B cell (primary cell): Measurements from ENCODE around the gene BTRC. TPM values are rescaled to one million over a fixed set of nuclear protein-coding genes. Genes with fewer than 3 reads are reported as not detected.
A peak's percentile ranks its signal among the peaks of the same experiment; 100 is the strongest.

Experiments used
- ATAC-seq: fragments of 200-7000 bp; cut with Tn5 transposase; one replicate; pipeline ENCODE4 v1.10.0; 2021; ENCODE audit warnings: low read depth, mild to moderate bottlenecking, moderate number of reproducible peaks, moderate library complexity
- CTCF ChIA-PET: fragments of 350-600 bp; sonication (Branson Sonifier 250); formaldehyde crosslinking; loops from one replicate; lab custom pipeline; 2021; ENCODE audit warnings: antibody characterized with exemption, inconsistent platforms; lab: Charles Lee
- POLR2A ChIA-PET: fragments of 350-600 bp; sonication (Branson Sonifier 250); formaldehyde crosslinking; loops from one replicate; lab custom pipeline; 2021; ENCODE audit warnings: antibody characterized with exemption; lab: Charles Lee
- DNase-seq: peaks from one replicate; pipeline ENCODE4 v3.0.0; 2013
- H2AFZ ChIP-seq: 2 replicates; pipeline ENCODE4 v1.6.1; 2012; ENCODE audit warnings: mild to moderate bottlenecking, low read depth, low read length; ENCODE audit not compliant: insufficient read depth, poor library complexity, severe bottlenecking
- H3K27ac ChIP-seq, 2 donors: 1 replicate in 1 of 2; 2 replicates in 1 of 2; pipeline ENCODE4 v1.5.1; 2012 to 2013; ENCODE audit warnings: low read length in 2 of 2, mild to moderate bottlenecking in 2 of 2, moderate library complexity in 1 of 2
- H3K27me3 ChIP-seq, 4 experiments: fragments of 200-600 bp in 1 of 4; sonication (generic) in 1 of 4; replicated peaks in 1 of 4; 1 replicate in 2 of 4; 2 replicates in 2 of 4; pipeline versions ENCODE4 v1.6.1 to v1.7.0; 2013 to 2016; ENCODE audit warnings: low read length in 3 of 4, mild to moderate bottlenecking in 2 of 4, mixed read lengths in 1 of 4, moderate library complexity in 1 of 4; ENCODE audit not compliant: insufficient read depth in 4 of 4, control insufficient read depth in 3 of 4; ENCODE audit errors: control extremely low read depth in 1 of 4
- H3K36me3 ChIP-seq, 2 experiments: replicated peaks in 1 of 2; 1 replicate in 1 of 2; 2 replicates in 1 of 2; pipeline versions ENCODE4 v1.6.1 to v1.7.1; 2013; ENCODE audit warnings: low read length in 1 of 2; ENCODE audit not compliant: insufficient read depth in 2 of 2, control insufficient read depth in 1 of 2; ENCODE audit errors: control extremely low read depth in 1 of 2, extremely low read depth in 1 of 2
- H3K4me1 ChIP-seq, 2 donors: fragments of 200-600 bp in 1 of 2; sonication (generic) in 1 of 2; 1 replicate in 1 of 2; 2 replicates in 1 of 2; pipeline versions ENCODE4 v1.5.1 to v1.6.1; 2013 to 2017; ENCODE audit warnings: low read length in 2 of 2; ENCODE audit not compliant: control insufficient read depth in 2 of 2, insufficient read depth in 2 of 2
- H3K4me2 ChIP-seq: replicated peaks from 2 replicates; pipeline ENCODE3; 2012; ENCODE audit warnings: mild to moderate bottlenecking, low read depth, low read length; ENCODE audit not compliant: poor library complexity, severe bottlenecking
- H3K4me3 ChIP-seq, 5 experiments: fragments of 200-600 bp in 1 of 5; sonication (generic) in 1 of 5; 1 replicate in 3 of 5; 2 replicates in 2 of 5; pipeline versions ENCODE4 v1.5.1 to v1.7.0; 2011 to 2016; ENCODE audit warnings: low read length in 4 of 5, mild to moderate bottlenecking in 4 of 5, low read depth in 2 of 5, control low read depth in 1 of 5, moderate library complexity in 1 of 5; ENCODE audit not compliant: insufficient read depth in 1 of 5; ENCODE audit errors: control extremely low read depth in 1 of 5, extremely low read depth in 1 of 5
- H3K79me2 ChIP-seq: fragments of 200-600 bp; sonication (generic); one replicate; pipeline ENCODE4 v1.6.0; 2016; ENCODE audit warnings: low read length; ENCODE audit not compliant: control insufficient read depth, insufficient read depth
- H3K9ac ChIP-seq: fragments of 200-600 bp; sonication (generic); 2 replicates; pipeline ENCODE4 v1.6.1; 2017; ENCODE audit warnings: mild to moderate bottlenecking, low read length, moderate library complexity
- H3K9me3 ChIP-seq, 3 donors: one replicate each; pipeline versions ENCODE4 v1.6.1 to v1.7.1; 2013; ENCODE audit warnings: low read length in 2 of 3; ENCODE audit not compliant: control insufficient read depth in 2 of 3, insufficient read depth in 1 of 3; ENCODE audit errors: control extremely low read depth in 1 of 3
- H4K20me1 ChIP-seq: 2 replicates; pipeline ENCODE4 v1.6.0; 2012; ENCODE audit warnings: mild to moderate bottlenecking, low read length; ENCODE audit not compliant: insufficient read depth, control insufficient read depth, poor library complexity, severe bottlenecking
- H3K27ac Mint-ChIP-seq: one replicate; pipeline ENCODE4 v1.8.0; 2021; ENCODE audit warnings: mixed read lengths
- H3K27me3 Mint-ChIP-seq: one replicate; pipeline ENCODE4 v1.8.0; 2021; ENCODE audit warnings: mixed read lengths
- H3K4me1 Mint-ChIP-seq: one replicate; pipeline ENCODE4 v1.8.0; 2021; ENCODE audit warnings: mixed read lengths
- H3K4me3 Mint-ChIP-seq: one replicate; pipeline ENCODE4 v1.8.0; 2021; ENCODE audit warnings: mixed read lengths
- H3K9me3 Mint-ChIP-seq: one replicate; pipeline ENCODE4 v1.8.0; 2022; ENCODE audit warnings: mixed read lengths; ENCODE audit not compliant: insufficient read depth
- CTCF ChIP-seq: fragments of 200-600 bp; IDR thresholded peaks from one replicate; pipeline ENCODE4 v1.8.0; 2022; ENCODE audit warnings: antibody characterized with exemption, mild to moderate bottlenecking
- EZH2 ChIP-seq: IDR thresholded peaks from 2 replicates; pipeline ENCODE4 v1.6.1; 2012; ENCODE audit warnings: borderline replicate concordance, low read depth, mild to moderate bottlenecking, moderate library complexity, low read length; ENCODE audit not compliant: insufficient read depth, poor library complexity, severe bottlenecking
- WGBS: methylation state at CpG from one replicate; pipeline ENCODE4 v1.1.5; 2013; ENCODE audit warnings: missing lambda C conversion rate; ENCODE audit not compliant: insufficient coverage; 5-methylcytosine and 5-hydroxymethylcytosine counted together
- intact Hi-C: fragments of 100-400 bp; cut with micrococcal nuclease; formaldehyde crosslinking; loops from one replicate; pipeline ENCODE4 v1.10.0; 2022
- polyA plus RNA-seq: library from polyadenylated mRNA; depleted of rRNA; stranded (reverse); fragments of >200 nt; gene quantifications from 2 replicates; pipeline ENCODE4 v1.2.3, GENCODE V29; 2012
- total RNA-seq, 2 donors: library from RNA; stranded (reverse); fragments of 120-200 nt in 1 of 2; gene quantifications; 1 replicate in 1 of 2; 2 replicates in 1 of 2; pipeline versions ENCODE4 v1.2.3 to v1.2.4, GENCODE V29; 2013 to 2022

BTRC gene
- total and polyA plus RNA-seq, 2 donors (not counting 1 experiment from before 2014, with no cell fraction given) = 4.3 to 21.9 TPM

DNA sequence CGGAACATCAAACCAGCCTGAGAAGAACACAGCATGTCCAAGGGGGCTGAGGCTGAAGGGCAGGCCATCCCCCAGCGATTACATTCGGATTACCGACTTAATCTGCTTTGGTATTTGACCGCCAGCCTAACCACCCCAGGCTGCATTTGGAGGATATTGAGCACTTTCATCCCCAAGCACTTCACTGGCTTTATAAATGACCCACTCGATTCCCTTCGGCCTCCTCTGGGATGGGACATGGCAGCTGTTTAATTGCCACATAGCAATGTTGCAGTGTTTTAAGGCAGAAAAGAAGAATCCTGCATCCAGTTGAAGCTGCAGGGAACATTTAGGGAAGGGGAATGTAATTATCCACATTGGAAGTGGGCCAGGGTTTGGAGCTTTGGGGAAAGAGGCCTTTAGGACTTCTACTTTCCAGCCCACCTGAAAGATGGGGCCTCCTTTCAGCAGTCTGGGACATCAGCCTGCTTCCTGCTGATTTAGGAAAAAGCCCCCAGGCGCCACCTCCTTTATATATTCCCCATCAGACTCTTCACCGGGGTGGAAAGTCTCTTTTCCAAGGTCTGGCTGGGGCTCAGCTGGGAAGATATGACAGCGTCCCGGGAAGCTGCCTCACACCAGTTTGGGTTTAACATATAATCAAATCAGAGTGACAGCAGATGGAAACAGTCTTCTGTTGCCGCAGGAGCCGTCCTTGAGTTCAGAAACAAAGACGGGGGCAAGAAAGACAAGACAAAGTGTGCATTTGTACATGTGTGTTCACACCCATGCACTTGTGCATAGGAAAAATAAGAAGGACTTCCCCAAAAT, 243.3 kb downstream of the BTRC start:
- Histone ChIP-seq H3K4me1 (no peaks in the 10 kb centered on the region), H2AFZ (no peak overlapping the region), H3K27me3 (no peaks in the 10 kb centered on the region), H3K4me3 (no peak overlapping the region), H3K27ac (no peak overlapping the region), H3K36me3 (no peaks in the 10 kb centered on the region), H4K20me1 (no peaks in the 10 kb centered on the region), H3K9me3 (no peaks in the 10 kb centered on the region), H3K9ac (no peak overlapping the region), H3K4me2 (no peak overlapping the region), H3K79me2 (no peaks in the 10 kb centered on the region)
- intact Hi-C loops = no loop called here
- no peaks in the 10 kb centered on the region for H3K4me1 Mint-ChIP-seq
- ChIA-PET CTCF (interaction anchor here (0.6 kb wide), 1 partner anchor 303 kb away, joined by 3 read pairs; no protein-coding TSS in a partner anchor), POLR2A (no interaction called here)
- DNase-seq (no peak), ATAC-seq (no peak)
- 98% methylated on average over 9 of the region's 14 CpGs for WGBS
- H3K27me3 Mint-ChIP-seq = no peaks in the 10 kb centered on the region
- H3K27ac Mint-ChIP-seq = peak overlapping the region; percentile 17
- H3K4me3 Mint-ChIP-seq = no peak overlapping the region
- TF ChIP-seq EZH2 (no peak), CTCF (no peak)
- H3K9me3 Mint-ChIP-seq = no peaks in the 10 kb centered on the region

DNA sequence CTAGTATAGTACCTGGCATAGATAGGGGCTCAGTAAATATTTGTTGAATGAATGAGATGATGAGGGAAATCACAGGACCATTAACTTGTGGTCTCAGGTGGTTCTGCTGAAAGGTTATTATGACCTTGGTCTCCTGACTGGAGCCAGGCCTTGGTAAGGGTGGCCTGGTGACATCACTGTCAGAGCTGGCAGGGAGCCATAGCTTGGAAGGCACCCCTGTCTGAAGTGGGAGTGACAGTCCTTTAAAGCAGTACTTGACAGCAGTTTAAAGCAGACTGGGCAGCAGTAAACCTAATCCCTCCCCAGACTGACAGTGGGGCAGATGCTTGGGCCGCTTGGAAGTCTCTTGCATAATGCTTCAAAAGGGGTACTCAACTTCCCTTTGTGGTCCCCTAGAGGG, 247.6 kb downstream of the BTRC start:
- peaks cover 0 to 3% (median 0%) of the 10 kb centered on the region in 3 donors for H3K9me3 ChIP-seq
- H4K20me1 ChIP-seq = no peaks in the 10 kb centered on the region
- H3K4me2 ChIP-seq = no peak overlapping the region
- no peaks in the 10 kb centered on the region for H3K27me3 Mint-ChIP-seq
- 100% methylated on average over 1 of the region's 1 CpG for WGBS
- DNase-seq (no peak), ATAC-seq (no peak)
- POLR2A ChIA-PET = no interaction called here
- TF ChIP-seq EZH2 = no peak
- no peak for TF ChIP-seq CTCF
- CTCF ChIA-PET = interaction anchor here (0.6 to 3.5 kb wide), 3 partner anchors 180 to 1117 kb away, joined by 3 to 28 read pairs (median 4); no protein-coding TSS in a partner anchor
- no peaks in the 10 kb centered on the region for H3K9me3 Mint-ChIP-seq
- H3K4me3 ChIP-seq = no peak overlapping the region
- H3K79me2 ChIP-seq = no peaks in the 10 kb centered on the region
- H3K9ac ChIP-seq = no peak overlapping the region
- H3K27ac Mint-ChIP-seq = no peak overlapping the region
- H3K27me3 ChIP-seq = no peaks in the 10 kb centered on the region
- H3K27ac ChIP-seq = no peak overlapping the region
- no peak overlapping the region for H3K4me3 Mint-ChIP-seq
- peaks cover 0 to 3% of the 10 kb centered on the region in 2 experiments for H3K36me3 ChIP-seq
- intact Hi-C loops = no loop called here
- H3K4me1 ChIP-seq = no peaks in the 10 kb centered on the region
- H3K4me1 Mint-ChIP-seq = no peaks in the 10 kb centered on the region
- H2AFZ ChIP-seq = no peak overlapping the region
